Breast epithelium (tissue), 4 donors: ENCODE data around the gene UNKL. TPM values are rescaled to one million over a fixed set of nuclear protein-coding genes. Genes with fewer than 3 reads are reported as not detected.

Experiments used
- DNase-seq, 2 donors: peaks; one replicate each; pipeline ENCODE4 v3.0.0-alpha.2; 2019; ENCODE audit warnings: low spot score in 2 of 2
- H3K27ac ChIP-seq, 2 donors: fragments of 200-600 bp; sonication (generic) in 1 of 2; one replicate each; pipeline ENCODE4 v1.5.1; 2016 to 2019; ENCODE audit warnings: mild to moderate bottlenecking in 1 of 2
- H3K27me3 ChIP-seq, 2 donors: fragments of 200-600 bp; sonication (generic) in 1 of 2; one replicate each; pipeline versions ENCODE4 v1.5.1 to v1.6.0; 2017 to 2019; ENCODE audit warnings: control low read depth in 1 of 2, mild to moderate bottlenecking in 1 of 2
- H3K36me3 ChIP-seq: fragments of 200-600 bp; one replicate; pipeline ENCODE4 v1.5.1; 2019
- H3K4me1 ChIP-seq, 2 donors: fragments of 200-600 bp; sonication (generic); one replicate each; pipeline ENCODE4 v1.5.1; 2016 to 2019; ENCODE audit warnings: control low read depth in 1 of 2
- H3K4me3 ChIP-seq, 3 donors: fragments of 200-600 bp; sonication (generic); 1 replicate in 2 of 3; 2 replicates in 1 of 3; pipeline ENCODE4 v1.5.1; 2016 to 2019; ENCODE audit warnings: mild to moderate bottlenecking in 3 of 3, moderate library complexity in 2 of 3
- H3K9me3 ChIP-seq, 2 donors: fragments of 200-600 bp; sonication (generic) in 1 of 2; one replicate each; pipeline ENCODE4 v1.5.1; 2016 to 2019; ENCODE audit warnings: control low read depth in 1 of 2
- POLR2A ChIP-seq: fragments of 450-650 bp; IDR thresholded peaks from one replicate; pipeline ENCODE4 v1.6.1; 2016; ENCODE audit warnings: antibody characterized with exemption, mild to moderate bottlenecking, moderate library complexity
- POLR2AphosphoS5 ChIP-seq, 3 donors: sonication (generic); formaldehyde crosslinking; IDR thresholded peaks; one replicate each; pipeline ENCODE4 v1.6.1; 2017; ENCODE audit warnings: antibody characterized with exemption in 3 of 3
- intact Hi-C: fragments of 100-400 bp; cut with DNase I; formaldehyde crosslinking; loops from one replicate; pipeline ENCODE4 v1.15.1; 2023; ENCODE audit warnings: low total_unique reads
- total RNA-seq, 3 donors: library from RNA; depleted of rRNA; stranded (reverse); fragments of >200 nt; gene quantifications; one replicate each; pipeline ENCODE4 v1.1.0, GENCODE V29; 2016
- TF ChIP-seq, protein P1 (sequence below), 3 donors: fragments of 450-650 bp; IDR thresholded peaks; one replicate each; pipeline ENCODE4 v1.5.1; 2016 to 2017; ENCODE audit warnings: antibody characterized with exemption in 3 of 3, mild to moderate bottlenecking in 3 of 3, moderate library complexity in 3 of 3

The UNKL gene
- total RNA-seq, 3 donors from 2014 or later, result 18.6 to 28.5 (median 27.5) TPM

GRCh38 chr16:1454561-1454960 is 40.1 kb upstream of the UNKL start:
- Histone ChIP-seq H3K4me1 (no peaks in the 10 kb centered on the region), H3K9me3 (no peaks in the 10 kb centered on the region), H3K4me3 (no peak overlapping the region), H3K27me3 (no peaks in the 10 kb centered on the region), H3K27ac (no peak overlapping the region), H3K36me3 (peaks cover 8% of the 10 kb centered on the region)
- DNase-seq, result no peak
- TF ChIP-seq, protein P1, sequence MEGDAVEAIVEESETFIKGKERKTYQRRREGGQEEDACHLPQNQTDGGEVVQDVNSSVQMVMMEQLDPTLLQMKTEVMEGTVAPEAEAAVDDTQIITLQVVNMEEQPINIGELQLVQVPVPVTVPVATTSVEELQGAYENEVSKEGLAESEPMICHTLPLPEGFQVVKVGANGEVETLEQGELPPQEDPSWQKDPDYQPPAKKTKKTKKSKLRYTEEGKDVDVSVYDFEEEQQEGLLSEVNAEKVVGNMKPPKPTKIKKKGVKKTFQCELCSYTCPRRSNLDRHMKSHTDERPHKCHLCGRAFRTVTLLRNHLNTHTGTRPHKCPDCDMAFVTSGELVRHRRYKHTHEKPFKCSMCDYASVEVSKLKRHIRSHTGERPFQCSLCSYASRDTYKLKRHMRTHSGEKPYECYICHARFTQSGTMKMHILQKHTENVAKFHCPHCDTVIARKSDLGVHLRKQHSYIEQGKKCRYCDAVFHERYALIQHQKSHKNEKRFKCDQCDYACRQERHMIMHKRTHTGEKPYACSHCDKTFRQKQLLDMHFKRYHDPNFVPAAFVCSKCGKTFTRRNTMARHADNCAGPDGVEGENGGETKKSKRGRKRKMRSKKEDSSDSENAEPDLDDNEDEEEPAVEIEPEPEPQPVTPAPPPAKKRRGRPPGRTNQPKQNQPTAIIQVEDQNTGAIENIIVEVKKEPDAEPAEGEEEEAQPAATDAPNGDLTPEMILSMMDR (IDR thresholded peaks at IDR 0.05), result no peak
- intact Hi-C loops, result loop anchor here (10.0 kb wide), 1 partner anchor 390 kb away; no protein-coding TSS in a partner anchor

DNA sequence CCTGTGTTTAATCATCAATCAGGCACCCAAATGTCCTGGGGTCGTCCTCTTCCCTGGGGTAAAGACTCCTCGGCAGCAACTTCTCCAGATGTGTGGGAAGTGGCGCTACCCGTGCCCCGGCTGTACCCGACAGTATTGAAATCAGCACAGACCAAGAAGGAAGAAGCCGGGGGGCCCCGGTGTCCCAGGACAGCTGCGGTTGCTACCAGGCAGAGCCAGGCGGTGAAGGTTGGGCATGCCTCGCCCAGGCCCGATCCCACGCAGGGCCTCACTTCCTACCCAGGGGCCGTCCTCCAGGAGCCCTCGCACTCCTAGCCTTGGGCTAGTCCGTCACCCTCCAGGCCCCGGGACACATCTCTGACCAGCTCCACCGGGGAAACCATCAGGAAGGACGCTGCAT is 38.8 kb upstream of the UNKL start:
- no peaks in the 10 kb centered on the region for H3K27me3 ChIP-seq
- DNase-seq, result no peak
- H3K9me3 ChIP-seq, result no peaks in the 10 kb centered on the region
- peaks cover 8% of the 10 kb centered on the region for H3K36me3 ChIP-seq
- H3K4me3 ChIP-seq, result no peak overlapping the region
- TF ChIP-seq, protein P1 (IDR thresholded peaks at IDR 0.05), result no peak
- TF ChIP-seq POLR2A (no peak), POLR2AphosphoS5 (IDR thresholded peaks at IDR 0.05) (no peak)
- intact Hi-C loops, result loop anchor here (10.0 kb wide), 1 partner anchor 389 kb away; no protein-coding TSS in a partner anchor
- H3K4me1 ChIP-seq, result no peaks in the 10 kb centered on the region
- H3K27ac ChIP-seq, result no peak overlapping the region

DNA sequence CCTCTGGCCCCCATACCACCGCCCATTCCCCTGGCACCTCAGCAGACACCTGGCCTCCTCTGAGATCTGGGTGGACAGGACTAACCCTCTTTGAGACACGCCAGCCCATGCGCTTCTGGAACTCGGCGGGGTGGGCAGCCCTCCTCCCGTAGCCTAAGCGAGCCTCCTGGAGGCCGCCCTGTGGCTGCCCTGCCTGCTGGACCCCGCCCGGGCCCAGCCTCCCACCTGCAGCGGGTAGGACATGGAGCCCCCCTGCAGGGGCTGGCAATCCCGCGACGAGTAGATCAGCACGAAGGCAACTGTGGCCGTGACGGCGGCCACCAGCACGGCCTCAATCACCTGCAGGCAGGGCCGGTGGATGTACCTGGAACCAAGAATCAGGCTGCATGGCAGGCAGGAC is 38.0 kb upstream of the UNKL start:
- H3K36me3 ChIP-seq, result peaks cover 8% of the 10 kb centered on the region
- no peaks in the 10 kb centered on the region for H3K27me3 ChIP-seq
- intact Hi-C loops, result loop anchor here (10.0 kb wide), 1 partner anchor 388 kb away; no protein-coding TSS in a partner anchor
- no peaks in the 10 kb centered on the region for H3K9me3 ChIP-seq
- no peak for DNase-seq
- H3K27ac ChIP-seq, result no peak overlapping the region
- TF ChIP-seq POLR2A (no peak), POLR2AphosphoS5 (IDR thresholded peaks at IDR 0.05) (no peak)
- TF ChIP-seq, protein P1 (IDR thresholded peaks at IDR 0.05), result no peak
- no peak overlapping the region for H3K4me3 ChIP-seq
- no peaks in the 10 kb centered on the region for H3K4me1 ChIP-seq

GRCh38 chr16:1451702-1452392 is 37.3 kb upstream of the UNKL start:
- H3K36me3 ChIP-seq, result peaks cover 8% of the 10 kb centered on the region
- no peaks in the 10 kb centered on the region for H3K9me3 ChIP-seq

DNA sequence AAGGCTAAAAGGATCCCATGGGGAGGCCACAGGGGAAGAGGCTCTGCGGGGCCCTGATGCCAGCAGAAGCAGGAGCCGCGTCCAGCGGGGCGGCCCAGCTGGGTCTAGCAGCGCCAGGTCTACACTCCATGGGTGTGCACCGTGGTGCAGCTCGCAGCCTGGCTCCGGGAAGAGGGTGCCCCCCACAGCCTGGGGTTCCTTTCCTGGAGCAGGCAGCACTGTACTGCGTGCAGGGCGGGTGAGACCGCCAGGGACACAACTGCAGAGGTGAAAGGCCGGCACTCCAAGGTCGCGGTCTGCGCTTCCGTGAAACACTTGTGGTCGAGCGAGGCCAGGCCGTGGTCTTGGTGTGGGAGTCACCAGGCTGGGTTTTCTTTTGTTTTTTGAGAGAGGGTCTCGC is 36.3 kb upstream of the UNKL start:
- Histone ChIP-seq H3K4me3 (no peak overlapping the region), H3K36me3 (peaks cover 8% of the 10 kb centered on the region), H3K9me3 (no peaks in the 10 kb centered on the region), H3K27me3 (no peaks in the 10 kb centered on the region), H3K27ac (no peak overlapping the region), H3K4me1 (no peaks in the 10 kb centered on the region)
- no peak for DNase-seq
- intact Hi-C loops, result loop anchor here (10.0 kb wide), 1 partner anchor 386 kb away; no protein-coding TSS in a partner anchor
- no peak for TF ChIP-seq POLR2AphosphoS5 (IDR thresholded peaks at IDR 0.05)

More at GRCh38 chr16:1451702-1452392, 37.3 kb upstream of the UNKL start:
- DNase-seq, result no peak
- no peak overlapping the region for H3K4me3 ChIP-seq
- no peaks in the 10 kb centered on the region for H3K4me1 ChIP-seq
- H3K27ac ChIP-seq, result no peak overlapping the region
- TF ChIP-seq, protein P1 (IDR thresholded peaks at IDR 0.05), result no peak
- no peaks in the 10 kb centered on the region for H3K27me3 ChIP-seq
- intact Hi-C loops, result loop anchor here (10.0 kb wide), 1 partner anchor 387 kb away; no protein-coding TSS in a partner anchor
